SU-DHL-6 (cell line): Measurements from ENCODE around the gene MEAK7.

Source experiments
- EZH2phosphoT487 ChIP-seq: fragments of 200-600 bp; sonication (generic), shearing (Covaris generic); conservative IDR thresholded peaks from 2 replicates; pipeline ENCODE4 v1.6.1; 2018; ENCODE audit warnings: mild to moderate bottlenecking, antibody characterized with exemption, low read length, moderate library complexity, mixed read lengths
- TF ChIP-seq, protein P1 (sequence below): fragments of 200-600 bp; sonication (generic); IDR thresholded peaks from one replicate; pipeline ENCODE4 v1.5.1; 2017; ENCODE audit warnings: antibody characterized with exemption, mild to moderate bottlenecking, low read length, moderate library complexity; ENCODE audit not compliant: insufficient read depth, poor library complexity, severe bottlenecking

- TF ChIP-seq, protein P1, sequence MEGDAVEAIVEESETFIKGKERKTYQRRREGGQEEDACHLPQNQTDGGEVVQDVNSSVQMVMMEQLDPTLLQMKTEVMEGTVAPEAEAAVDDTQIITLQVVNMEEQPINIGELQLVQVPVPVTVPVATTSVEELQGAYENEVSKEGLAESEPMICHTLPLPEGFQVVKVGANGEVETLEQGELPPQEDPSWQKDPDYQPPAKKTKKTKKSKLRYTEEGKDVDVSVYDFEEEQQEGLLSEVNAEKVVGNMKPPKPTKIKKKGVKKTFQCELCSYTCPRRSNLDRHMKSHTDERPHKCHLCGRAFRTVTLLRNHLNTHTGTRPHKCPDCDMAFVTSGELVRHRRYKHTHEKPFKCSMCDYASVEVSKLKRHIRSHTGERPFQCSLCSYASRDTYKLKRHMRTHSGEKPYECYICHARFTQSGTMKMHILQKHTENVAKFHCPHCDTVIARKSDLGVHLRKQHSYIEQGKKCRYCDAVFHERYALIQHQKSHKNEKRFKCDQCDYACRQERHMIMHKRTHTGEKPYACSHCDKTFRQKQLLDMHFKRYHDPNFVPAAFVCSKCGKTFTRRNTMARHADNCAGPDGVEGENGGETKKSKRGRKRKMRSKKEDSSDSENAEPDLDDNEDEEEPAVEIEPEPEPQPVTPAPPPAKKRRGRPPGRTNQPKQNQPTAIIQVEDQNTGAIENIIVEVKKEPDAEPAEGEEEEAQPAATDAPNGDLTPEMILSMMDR: no peak
- no peak for TF ChIP-seq EZH2phosphoT487
Observed at GRCh38 chr16:84502075-84502474, 2.4 kb downstream of the MEAK7 start.
